Stimulated activated CD4-positive, alpha-beta T cell treated with anti-CD3 and anti-CD28 coated beads, TNF-alpha, amount 100 ng/mL, for 24 hours (primary cell): ENCODE results near the gene CCDC171.
"Not testable (repeated sequence)": the region's sequence is repeated elsewhere in the genome, so short reads cannot be mapped to it uniquely, and the experiment has no call there.

Experiments used
- DNase-seq, 3 experiments: peaks; one replicate each; pipeline ENCODE4 v3.0.0-alpha.2; 2020; ENCODE audit warnings: low read depth in 3 of 3

CCDC171 gene

GRCh38 chr9:15761551-15761950 lies 208.7 kb downstream of the CCDC171 start:
- no peak for DNase-seq

GRCh38 chr9:15763371-15763770 lies 210.5 kb downstream of the CCDC171 start:
- DNase-seq = no peak

- no peak for DNase-seq
Observed at GRCh38 chr9:15764131-15764530, 211.3 kb downstream of the CCDC171 start.

- no peak for DNase-seq
Observed at GRCh38 chr9:15769547-15769946, 216.7 kb downstream of the CCDC171 start.

- no peak for DNase-seq
Observed at GRCh38 chr9:15778861-15779260, 226.0 kb downstream of the CCDC171 start.

GRCh38 chr9:15782106-15782505 lies 229.3 kb downstream of the CCDC171 start:
- DNase-seq = no peak

- no peak for DNase-seq
Observed at GRCh38 chr9:15785584-15785983, 232.7 kb downstream of the CCDC171 start.

- no peak for DNase-seq
Observed at GRCh38 chr9:15786616-15787015, 233.8 kb downstream of the CCDC171 start.

GRCh38 chr9:15810219-15810899 lies 257.5 kb downstream of the CCDC171 start:
- DNase-seq = not testable (repeated sequence)

- no peak for DNase-seq
Observed at GRCh38 chr9:15813076-15813475, 260.2 kb downstream of the CCDC171 start.

- no peak for DNase-seq
Observed at GRCh38 chr9:15824310-15824709, 271.5 kb downstream of the CCDC171 start.

GRCh38 chr9:15831384-15831783 lies 278.5 kb downstream of the CCDC171 start:
- no peak for DNase-seq

- no peak for DNase-seq
Observed at GRCh38 chr9:15834541-15834940, 281.7 kb downstream of the CCDC171 start.

- peak in 1 of 3 experiments; percentile 15 for DNase-seq
Observed at GRCh38 chr9:15837079-15837679, 284.3 kb downstream of the CCDC171 start.

GRCh38 chr9:15842051-15842450 lies 289.2 kb downstream of the CCDC171 start:
- no peak for DNase-seq

GRCh38 chr9:15843316-15843715 lies 290.5 kb downstream of the CCDC171 start:
- DNase-seq = no peak

- DNase-seq = no peak
Observed at GRCh38 chr9:15843931-15844330, 291.1 kb downstream of the CCDC171 start.

- DNase-seq = no peak
Observed at GRCh38 chr9:15846611-15847010, 293.8 kb downstream of the CCDC171 start.

- no peak for DNase-seq
Observed at GRCh38 chr9:15849871-15850270, 297.0 kb downstream of the CCDC171 start.

- DNase-seq = no peak
Observed at GRCh38 chr9:15851766-15852165, 298.9 kb downstream of the CCDC171 start.

GRCh38 chr9:15856591-15856990 lies 303.7 kb downstream of the CCDC171 start:
- no peak for DNase-seq

GRCh38 chr9:15867334-15867733 lies 314.5 kb downstream of the CCDC171 start:
- no peak for DNase-seq

- DNase-seq = no peak
Observed at GRCh38 chr9:15867988-15868387, 315.1 kb downstream of the CCDC171 start.
